Lower leg skin (tissue), 4 donors: Measurements from ENCODE around the gene ARHGEF9. TPM values are rescaled to one million over a fixed set of nuclear protein-coding genes. Genes with fewer than 3 reads are reported as not detected.

Experiments used
- DNase-seq, 2 donors: peaks; one replicate each; pipeline ENCODE4 v3.0.0-alpha.2; 2019; ENCODE audit warnings: low spot score in 2 of 2
- H3K4me3 ChIP-seq: fragments of 200-600 bp; sonication (generic); 2 replicates; pipeline ENCODE4 v1.5.1; 2017; ENCODE audit warnings: mild to moderate bottlenecking, low read depth; ENCODE audit not compliant: poor library complexity, severe bottlenecking
- CTCF ChIP-seq, 3 donors: fragments of 450-650 bp; IDR thresholded peaks; one replicate each; pipeline ENCODE4 v1.5.1; 2016; ENCODE audit warnings: antibody characterized with exemption in 3 of 3, mild to moderate bottlenecking in 3 of 3, moderate library complexity in 2 of 3
- POLR2A ChIP-seq, 2 donors: fragments of 450-650 bp; IDR thresholded peaks; one replicate each; pipeline ENCODE4 v1.6.1; 2016 to 2017; ENCODE audit warnings: antibody characterized with exemption in 2 of 2, mild to moderate bottlenecking in 1 of 2, moderate library complexity in 1 of 2
- WGBS, 2 donors: methylation state at CpG; one replicate each; pipeline ENCODE4 v1.1.5; 2018; 5-methylcytosine and 5-hydroxymethylcytosine counted together
- intact Hi-C: fragments of 100-400 bp; cut with DNase I; formaldehyde crosslinking; loops from one replicate; pipeline ENCODE4 v1.15.0; 2023; ENCODE audit warnings: low total_unique reads
- total RNA-seq, 4 donors: library from RNA; depleted of rRNA; stranded (reverse); fragments of >200 nt; gene quantifications; one replicate each; pipeline ENCODE4 v1.1.0, GENCODE V29; 2016

Gene ARHGEF9
- total RNA-seq, 4 donors from 2014 or later, result 13.4 to 19.5 (median 14.6) TPM

GRCh38 chrX:63754136-63754859, 30.7 kb downstream of the ARHGEF9 start:
- H3K4me3 ChIP-seq, result peak overlapping the region; percentile 34
- WGBS, 2 donors, result 0 to 41% methylated on average over 24 to 25 of the region's 25 CpGs
- peak; percentile 16 to 86 for DNase-seq
- intact Hi-C loops, result no loop called here
- no peak for TF ChIP-seq POLR2A (IDR thresholded peaks at IDR 0.05)
- no peak for TF ChIP-seq CTCF (IDR thresholded peaks at IDR 0.05)

GRCh38 chrX:63751481-63751880, 33.5 kb downstream of the ARHGEF9 start:
- no peak for TF ChIP-seq POLR2A (IDR thresholded peaks at IDR 0.05)
- TF ChIP-seq CTCF (IDR thresholded peaks at IDR 0.05), result no peak
- intact Hi-C loops, result no loop called here
- 56 to 62% methylated on average over 2 of the region's 2 CpGs for WGBS, 2 donors
- DNase-seq, result no peak
- H3K4me3 ChIP-seq, result no peak overlapping the region

DNA sequence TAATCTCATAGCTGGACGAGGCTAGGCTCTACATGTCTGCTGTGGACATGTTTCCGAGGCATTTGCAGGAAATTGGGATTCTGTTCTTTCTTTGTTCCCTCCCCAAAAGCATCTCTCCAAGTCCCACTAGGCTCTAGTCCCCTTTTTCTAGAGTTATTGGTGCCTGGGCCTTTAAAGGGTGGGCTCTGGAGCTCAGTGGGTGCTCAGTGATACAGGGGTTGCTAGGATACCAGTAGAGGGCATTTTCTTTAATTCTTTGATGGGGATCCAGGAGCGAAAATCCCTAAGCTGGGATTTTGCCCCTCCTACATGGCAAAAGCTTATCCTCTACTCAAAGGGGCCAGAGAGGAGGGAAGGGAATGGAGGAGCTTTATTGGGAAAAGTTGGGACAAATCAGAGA, 34.2 kb downstream of the ARHGEF9 start:
- 48 to 52% methylated on average over 3 of the region's 3 CpGs for WGBS, 2 donors
- TF ChIP-seq POLR2A (IDR thresholded peaks at IDR 0.05) (no peak), CTCF (IDR thresholded peaks at IDR 0.05) (no peak)
- intact Hi-C loops, result no loop called here
- no peak for DNase-seq
- no peak overlapping the region for H3K4me3 ChIP-seq

DNA sequence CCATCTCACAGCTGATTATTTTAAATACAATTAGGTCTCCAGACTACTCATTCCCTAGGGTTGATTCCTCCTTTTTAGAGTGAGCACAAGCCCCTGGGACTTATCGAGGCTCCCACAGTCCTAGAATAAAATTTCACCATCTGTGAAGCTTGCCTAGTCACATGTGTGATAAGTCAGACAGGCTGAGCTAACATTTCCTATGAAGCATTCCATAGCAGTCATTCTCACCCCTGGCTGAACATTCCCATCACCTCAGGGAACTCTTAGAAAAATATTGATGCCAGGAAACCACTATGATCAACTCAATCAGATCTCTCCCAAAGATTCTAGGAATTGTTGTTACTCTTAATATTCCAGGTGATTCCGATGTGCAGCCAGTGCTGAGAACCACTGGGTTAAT, 37.7 kb downstream of the ARHGEF9 start:
- no peak for TF ChIP-seq CTCF (IDR thresholded peaks at IDR 0.05)
- TF ChIP-seq POLR2A (IDR thresholded peaks at IDR 0.05), result no peak
- WGBS, 2 donors, result 29 to 35% methylated on average over 2 of the region's 2 CpGs
- no peak for DNase-seq
- intact Hi-C loops, result no loop called here
- H3K4me3 ChIP-seq, result no peak overlapping the region

- 36 to 37% methylated on average over 3 of the region's 3 CpGs for WGBS, 2 donors
- intact Hi-C loops, result no loop called here
- no peak for DNase-seq
- TF ChIP-seq POLR2A (IDR thresholded peaks at IDR 0.05) (no peak), CTCF (IDR thresholded peaks at IDR 0.05) (no peak)
- no peak overlapping the region for H3K4me3 ChIP-seq
Measured at GRCh38 chrX:63746715-63747114, 38.3 kb downstream of the ARHGEF9 start.

- TF ChIP-seq POLR2A (IDR thresholded peaks at IDR 0.05), result no peak
- no peak for TF ChIP-seq CTCF (IDR thresholded peaks at IDR 0.05)
- H3K4me3 ChIP-seq, result no peak overlapping the region
- intact Hi-C loops, result no loop called here
- no peak for DNase-seq
- 58 to 75% methylated on average over 1 of the region's 1 CpG for WGBS, 2 donors
Measured at GRCh38 chrX:63746278-63746677, 38.7 kb downstream of the ARHGEF9 start.
